ENCODE data around the gene MPC1.

Gene MPC1

DNA sequence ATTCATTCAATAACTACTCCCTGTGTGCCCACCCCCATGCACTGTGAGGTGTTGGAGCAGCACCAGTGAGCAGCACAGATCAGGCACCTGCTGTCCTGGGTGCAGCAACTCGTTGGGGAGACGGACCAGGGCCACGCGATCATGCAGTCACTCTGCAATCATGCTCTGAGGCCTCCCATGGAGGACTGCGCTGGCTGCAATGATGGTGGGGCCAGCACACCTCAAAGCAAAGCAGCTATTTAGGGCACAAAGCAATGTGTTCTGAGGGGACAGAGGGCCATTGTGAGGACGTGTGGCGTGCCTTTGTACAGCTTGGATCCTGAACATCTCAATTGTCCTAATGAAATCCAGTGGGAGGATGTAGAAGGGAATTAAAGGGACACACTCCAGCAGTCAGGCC lies 41.0 kb upstream of the MPC1 start:
- TF ChIP-seq YY1 (IDR thresholded peaks at IDR 0.05; ENCODE audit: low read depth) (no peak), TCF12 (IDR thresholded peaks at IDR 0.05; ENCODE audit: low read depth) (no peak), EGR1 (IDR thresholded peaks at IDR 0.05) (no peak), TAF1 (IDR thresholded peaks at IDR 0.05; ENCODE audit: low read depth) (no peak), TEAD4 (IDR thresholded peaks at IDR 0.05) (no peak), EP300 (IDR thresholded peaks at IDR 0.05; ENCODE audit: borderline replicate concordance) (no peak), RAD21 (IDR thresholded peaks at IDR 0.05; ENCODE audit: low read depth) (no peak), ZBTB7A (IDR thresholded peaks at IDR 0.05; ENCODE audit: low read depth) (no peak), FOXM1 (IDR thresholded peaks at IDR 0.05; ENCODE audit: borderline replicate concordance, low read depth) (no peak), CEBPB (IDR thresholded peaks at IDR 0.05) (no peak), CREB1 (IDR thresholded peaks at IDR 0.05; ENCODE audit: low read depth) (no peak), NFIC (IDR thresholded peaks at IDR 0.05) (no peak)
- TF ChIP-seq, protein P1, sequence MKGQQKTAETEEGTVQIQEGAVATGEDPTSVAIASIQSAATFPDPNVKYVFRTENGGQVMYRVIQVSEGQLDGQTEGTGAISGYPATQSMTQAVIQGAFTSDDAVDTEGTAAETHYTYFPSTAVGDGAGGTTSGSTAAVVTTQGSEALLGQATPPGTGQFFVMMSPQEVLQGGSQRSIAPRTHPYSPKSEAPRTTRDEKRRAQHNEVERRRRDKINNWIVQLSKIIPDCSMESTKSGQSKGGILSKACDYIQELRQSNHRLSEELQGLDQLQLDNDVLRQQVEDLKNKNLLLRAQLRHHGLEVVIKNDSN (IDR thresholded peaks at IDR 0.05): no peak
- TF ChIP-seq, protein P2, sequence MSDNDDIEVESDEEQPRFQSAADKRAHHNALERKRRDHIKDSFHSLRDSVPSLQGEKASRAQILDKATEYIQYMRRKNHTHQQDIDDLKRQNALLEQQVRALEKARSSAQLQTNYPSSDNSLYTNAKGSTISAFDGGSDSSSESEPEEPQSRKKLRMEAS (IDR thresholded peaks at IDR 0.05): no peak
- TF ChIP-seq, protein P3, sequence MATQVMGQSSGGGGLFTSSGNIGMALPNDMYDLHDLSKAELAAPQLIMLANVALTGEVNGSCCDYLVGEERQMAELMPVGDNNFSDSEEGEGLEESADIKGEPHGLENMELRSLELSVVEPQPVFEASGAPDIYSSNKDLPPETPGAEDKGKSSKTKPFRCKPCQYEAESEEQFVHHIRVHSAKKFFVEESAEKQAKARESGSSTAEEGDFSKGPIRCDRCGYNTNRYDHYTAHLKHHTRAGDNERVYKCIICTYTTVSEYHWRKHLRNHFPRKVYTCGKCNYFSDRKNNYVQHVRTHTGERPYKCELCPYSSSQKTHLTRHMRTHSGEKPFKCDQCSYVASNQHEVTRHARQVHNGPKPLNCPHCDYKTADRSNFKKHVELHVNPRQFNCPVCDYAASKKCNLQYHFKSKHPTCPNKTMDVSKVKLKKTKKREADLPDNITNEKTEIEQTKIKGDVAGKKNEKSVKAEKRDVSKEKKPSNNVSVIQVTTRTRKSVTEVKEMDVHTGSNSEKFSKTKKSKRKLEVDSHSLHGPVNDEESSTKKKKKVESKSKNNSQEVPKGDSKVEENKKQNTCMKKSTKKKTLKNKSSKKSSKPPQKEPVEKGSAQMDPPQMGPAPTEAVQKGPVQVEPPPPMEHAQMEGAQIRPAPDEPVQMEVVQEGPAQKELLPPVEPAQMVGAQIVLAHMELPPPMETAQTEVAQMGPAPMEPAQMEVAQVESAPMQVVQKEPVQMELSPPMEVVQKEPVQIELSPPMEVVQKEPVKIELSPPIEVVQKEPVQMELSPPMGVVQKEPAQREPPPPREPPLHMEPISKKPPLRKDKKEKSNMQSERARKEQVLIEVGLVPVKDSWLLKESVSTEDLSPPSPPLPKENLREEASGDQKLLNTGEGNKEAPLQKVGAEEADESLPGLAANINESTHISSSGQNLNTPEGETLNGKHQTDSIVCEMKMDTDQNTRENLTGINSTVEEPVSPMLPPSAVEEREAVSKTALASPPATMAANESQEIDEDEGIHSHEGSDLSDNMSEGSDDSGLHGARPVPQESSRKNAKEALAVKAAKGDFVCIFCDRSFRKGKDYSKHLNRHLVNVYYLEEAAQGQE (IDR thresholded peaks at IDR 0.05; ENCODE audit: low read depth): no peak

DNA sequence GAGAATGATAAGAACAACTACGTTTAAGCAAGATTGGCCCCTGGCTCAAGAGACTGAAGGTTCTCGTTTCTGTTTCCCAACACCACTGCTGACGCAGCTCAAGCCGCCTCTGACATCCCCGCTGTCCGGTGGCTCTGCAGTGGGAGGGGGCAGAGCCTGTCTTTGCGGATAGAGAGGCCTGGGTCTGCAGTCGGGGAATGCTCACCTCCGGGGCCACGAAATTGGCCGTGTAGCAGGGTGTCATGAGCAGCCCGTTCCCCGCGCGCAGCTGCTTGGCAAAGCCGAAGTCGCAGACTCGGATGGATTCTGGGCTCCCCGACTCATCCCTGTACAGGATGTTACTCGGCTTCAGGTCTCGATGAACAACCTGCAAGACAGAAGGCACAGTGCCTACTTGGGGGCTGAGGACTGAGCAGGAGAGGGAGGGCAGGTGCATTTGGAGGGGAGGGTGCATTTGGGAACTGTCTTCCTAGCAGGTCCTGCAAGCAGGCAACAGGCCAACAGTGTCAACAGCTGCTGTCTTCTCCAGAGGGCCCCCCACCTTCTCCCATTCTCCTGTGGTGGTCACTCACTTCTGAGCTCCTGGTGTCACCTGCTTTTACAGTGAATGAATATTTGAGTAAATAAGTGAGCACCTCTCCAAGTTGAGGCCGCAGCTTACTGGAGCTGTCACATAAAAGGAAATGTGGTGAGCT lies 40.5 kb upstream of the MPC1 start:
- TF ChIP-seq RAD21 (IDR thresholded peaks at IDR 0.05; ENCODE audit: low read depth) (no peak), ZBTB7A (IDR thresholded peaks at IDR 0.05; ENCODE audit: low read depth) (no peak), NFIC (IDR thresholded peaks at IDR 0.05) (no peak), CREB1 (IDR thresholded peaks at IDR 0.05; ENCODE audit: low read depth) (no peak), TAF1 (IDR thresholded peaks at IDR 0.05; ENCODE audit: low read depth) (no peak), YY1 (IDR thresholded peaks at IDR 0.05; ENCODE audit: low read depth) (no peak), CEBPB (IDR thresholded peaks at IDR 0.05) (no peak)
- TF ChIP-seq, protein P3 (IDR thresholded peaks at IDR 0.05; ENCODE audit: low read depth): no peak
- TF ChIP-seq, protein P1 (IDR thresholded peaks at IDR 0.05): no peak
- TF ChIP-seq, protein P2 (IDR thresholded peaks at IDR 0.05): no peak

DNA sequence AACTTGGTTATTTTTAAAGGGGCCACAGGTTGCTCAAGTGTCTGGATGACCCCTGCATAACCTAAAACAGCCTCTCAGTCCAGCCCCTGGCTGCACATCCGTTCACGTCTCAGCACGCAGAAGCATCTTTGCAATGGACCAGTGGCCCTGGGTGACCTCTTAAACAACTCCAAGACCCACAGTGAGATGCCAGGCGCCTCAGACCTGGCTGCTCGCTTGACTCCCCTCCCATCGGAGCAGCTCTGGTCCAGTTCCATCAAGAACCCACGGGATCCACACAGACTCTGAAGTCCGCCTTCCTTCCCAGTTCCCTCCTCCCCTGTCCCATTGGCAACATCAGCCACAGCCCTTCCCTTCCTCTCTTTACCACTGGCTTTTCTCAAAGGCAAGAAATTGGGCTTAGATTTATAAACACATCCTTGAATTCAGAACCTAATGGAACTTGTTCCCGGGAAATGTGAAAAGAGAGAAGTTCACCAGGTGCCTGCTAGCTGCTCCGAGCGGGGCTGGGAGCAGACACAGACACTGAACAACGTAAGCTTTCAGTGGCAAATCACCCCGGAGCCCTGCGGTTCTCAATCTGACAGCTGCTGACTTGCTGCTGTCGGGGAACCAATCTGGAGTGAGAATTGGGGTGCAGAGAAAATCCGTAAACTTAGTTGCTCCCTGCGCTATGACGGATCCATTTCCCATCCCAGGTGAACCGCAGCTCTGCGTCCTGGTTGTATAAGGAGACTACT lies 39.6 kb upstream of the MPC1 start:
- TF ChIP-seq, protein P2 (IDR thresholded peaks at IDR 0.05): no peak
- no peak for TF ChIP-seq ZBTB7A (IDR thresholded peaks at IDR 0.05; ENCODE audit: low read depth)
- no peak for TF ChIP-seq TEAD4 (IDR thresholded peaks at IDR 0.05)
- TF ChIP-seq YY1 (IDR thresholded peaks at IDR 0.05; ENCODE audit: low read depth): no peak
- TF ChIP-seq CREB1 (IDR thresholded peaks at IDR 0.05; ENCODE audit: low read depth): no peak
- TF ChIP-seq, protein P1 (IDR thresholded peaks at IDR 0.05): no peak
- TF ChIP-seq, protein P3 (IDR thresholded peaks at IDR 0.05; ENCODE audit: low read depth): no peak
